HL-60 (cell line): ENCODE measurements around the gene NETO2.

Experiments used
- DNase-seq, 2 experiments: peaks; one replicate each; pipeline ENCODE4 v3.0.0-alpha.2; 2010 to 2020; ENCODE audit warnings: low read depth in 1 of 2, low spot score in 1 of 2
- H3K27ac ChIP-seq: fragments of 250-450 bp; sonication (Bioruptor Pico); replicated peaks from 2 replicates; pipeline ENCODE4 v1.5.1; 2020; ENCODE audit warnings: mild to moderate bottlenecking, moderate library complexity
- H3K27me3 ChIP-seq: fragments of 250-450 bp; sonication (Bioruptor Pico); 2 replicates; pipeline ENCODE4 v1.5.1; 2021; ENCODE audit warnings: mild to moderate bottlenecking, moderate library complexity; ENCODE audit not compliant: insufficient read depth, poor library complexity, severe bottlenecking
- H3K4me3 ChIP-seq: replicated peaks from 2 replicates; pipeline ENCODE4 v1.5.1; 2011; ENCODE audit warnings: mild to moderate bottlenecking, control low read depth, low read length; ENCODE audit not compliant: insufficient read depth
- CTCF ChIP-seq: IDR thresholded peaks from one replicate; pipeline ENCODE4 v1.5.1; 2011; ENCODE audit warnings: low read length, control low read depth, inconsistent platforms; ENCODE audit not compliant: insufficient read depth
- GABPA ChIP-seq: IDR thresholded peaks from 2 replicates; pipeline ENCODE4 v1.6.1; 2012; ENCODE audit warnings: low read depth
- POLR2AphosphoS5 ChIP-seq: IDR thresholded peaks from 2 replicates; pipeline ENCODE4 v1.6.1; 2012; ENCODE audit warnings: low read depth
- REST ChIP-seq: IDR thresholded peaks from 2 replicates; pipeline ENCODE4 v1.6.1; 2012; ENCODE audit warnings: low read depth; ENCODE audit not compliant: insufficient replicate concordance
- SPI1 ChIP-seq: IDR thresholded peaks from 2 replicates; pipeline ENCODE4 v1.6.1; 2012; ENCODE audit warnings: low read depth, mild to moderate bottlenecking, borderline replicate concordance

The NETO2 gene

GRCh38 chr16:47064775-47065174 lies 79.0 kb downstream of the NETO2 start:
- no peak for DNase-seq
- Histone ChIP-seq H3K27me3 (no peaks in the 10 kb centered on the region), H3K4me3 (no peak overlapping the region), H3K27ac (no peak overlapping the region)
- TF ChIP-seq CTCF, result no peak
- TF ChIP-seq GABPA, result no peak
- TF ChIP-seq POLR2AphosphoS5, result no peak
- no peak for TF ChIP-seq SPI1
- TF ChIP-seq REST, result no peak

GRCh38 chr16:47063011-47063724 lies 80.6 kb downstream of the NETO2 start:
- H3K27me3 ChIP-seq, result no peaks in the 10 kb centered on the region
- TF ChIP-seq POLR2AphosphoS5, result no peak
- no peak for TF ChIP-seq GABPA
- no peak for TF ChIP-seq REST
- no peak for TF ChIP-seq SPI1
- TF ChIP-seq CTCF, result no peak
- no peak for DNase-seq
- no peak overlapping the region for H3K4me3 ChIP-seq
- no peak overlapping the region for H3K27ac ChIP-seq

- no peak overlapping the region for H3K27ac ChIP-seq
- no peak for TF ChIP-seq POLR2AphosphoS5
- no peak for TF ChIP-seq GABPA
- TF ChIP-seq REST, result no peak
- no peak for TF ChIP-seq CTCF
- no peak for TF ChIP-seq SPI1
- DNase-seq, result no peak
- H3K4me3 ChIP-seq, result no peak overlapping the region
- no peaks in the 10 kb centered on the region for H3K27me3 ChIP-seq
These were observed 82.5 kb downstream of the NETO2 start for GRCh38 chr16:47061204-47061603.
